ENCODE data around the gene RBM12. TPM values are rescaled to one million over a fixed set of nuclear protein-coding genes. Genes with fewer than 3 reads are reported as not detected.
"Not testable (repeated sequence)": the region's sequence is repeated elsewhere in the genome, so short reads cannot be mapped to it uniquely, and the experiment has no call there.

RBM12 gene
- total RNA-seq, 2 donors from 2014 or later: 71.1 to 92.4 TPM

DNA sequence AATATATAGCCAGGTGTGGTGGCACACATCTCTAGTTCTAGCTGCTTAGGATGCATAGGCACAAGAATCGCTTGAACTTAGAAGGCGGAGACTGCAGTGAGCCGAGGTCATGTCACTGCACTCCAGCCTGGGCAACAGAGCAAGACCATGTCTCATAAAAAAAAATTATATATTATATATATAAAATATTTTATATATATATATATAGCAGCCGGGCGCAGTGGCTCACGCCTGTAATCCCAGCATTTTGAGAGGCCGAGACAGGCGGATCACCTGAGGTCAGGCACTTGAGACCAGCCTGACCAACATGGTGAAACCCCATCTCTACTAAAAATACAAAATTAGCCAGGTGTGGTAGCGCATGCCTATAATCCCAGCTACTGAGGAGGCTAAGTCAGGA lies 20.7 kb upstream of the RBM12 start:
- H3K27ac Mint-ChIP-seq; H3K4me3 Mint-ChIP-seq; ATAC-seq (replicated peaks in 1 of 2); H3K9me3 Mint-ChIP-seq; H3K27me3 Mint-ChIP-seq (ENCODE audit: low read depth); H3K36me3 Mint-ChIP-seq (ENCODE audit: insufficient read depth in 2 of 2); H3K4me1 Mint-ChIP-seq (ENCODE audit: low read depth); DNase-seq: not testable (repeated sequence)

DNA sequence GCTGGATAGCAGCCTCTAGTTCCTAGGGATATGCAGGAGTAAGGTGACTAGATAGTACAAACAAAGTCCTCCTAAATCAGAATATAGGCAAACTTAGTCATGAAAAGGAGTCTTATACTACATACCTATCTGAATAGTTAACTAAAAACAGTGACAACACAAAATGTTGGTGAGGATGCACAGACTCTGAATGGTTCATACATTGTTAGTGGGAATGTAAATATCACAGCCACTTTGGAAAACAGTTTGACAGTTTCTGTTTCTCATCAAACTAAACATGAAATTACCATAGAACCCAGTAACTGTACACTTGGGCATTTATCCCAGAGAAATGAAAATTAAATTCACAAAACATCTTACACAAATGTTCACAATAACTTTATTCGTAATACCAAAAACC lies 17.3 kb upstream of the RBM12 start:
- no peaks in the 10 kb centered on the region for H3K9me3 Mint-ChIP-seq
- peak overlapping the region; percentile 38 for H3K27ac Mint-ChIP-seq
- no peak for ATAC-seq (replicated peaks in 1 of 2)
- no peaks in the 10 kb centered on the region for H3K27me3 Mint-ChIP-seq (ENCODE audit: low read depth)
- H3K4me1 Mint-ChIP-seq (ENCODE audit: low read depth): no peaks in the 10 kb centered on the region
- no peak overlapping the region for H3K4me3 Mint-ChIP-seq
- H3K36me3 Mint-ChIP-seq (ENCODE audit: insufficient read depth in 2 of 2): peaks cover 0 to 3% of the 10 kb centered on the region in 2 donors
- no peak for DNase-seq

GRCh38 chr20:35680452-35681183 lies 15.9 kb upstream of the RBM12 start:
- H3K27ac Mint-ChIP-seq: no peak overlapping the region
- no peak overlapping the region for H3K4me3 Mint-ChIP-seq
- H3K36me3 Mint-ChIP-seq (ENCODE audit: insufficient read depth in 2 of 2): peaks cover 0 to 5% of the 10 kb centered on the region in 2 donors
- H3K4me1 Mint-ChIP-seq (ENCODE audit: low read depth): no peaks in the 10 kb centered on the region
- H3K9me3 Mint-ChIP-seq: no peaks in the 10 kb centered on the region
- DNase-seq (no peak), ATAC-seq (replicated peaks in 1 of 2) (no peak)
- no peaks in the 10 kb centered on the region for H3K27me3 Mint-ChIP-seq (ENCODE audit: low read depth)

DNA sequence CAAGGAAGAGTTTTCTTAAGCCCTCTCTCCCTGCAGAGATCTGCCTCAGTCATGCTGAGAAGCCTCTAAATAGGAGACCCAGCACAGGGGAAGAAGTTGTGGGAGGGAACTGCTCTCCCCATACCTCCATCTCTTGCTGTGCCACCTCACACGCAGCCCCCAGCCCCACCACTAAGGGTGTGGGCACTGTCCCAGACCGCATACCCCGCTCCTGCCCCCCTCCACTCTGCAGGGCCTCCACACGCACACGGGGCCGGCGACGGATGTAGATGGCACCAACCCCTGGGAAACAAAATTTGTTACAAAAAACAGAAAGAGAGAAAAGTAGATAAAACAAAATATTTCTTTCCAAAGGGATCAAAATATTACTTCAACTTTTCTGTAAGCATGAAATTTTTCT lies 10.2 kb upstream of the RBM12 start:
- no peak for ATAC-seq (replicated peaks in 1 of 2)
- peaks cover 2 to 14% of the 10 kb centered on the region in 2 donors for H3K36me3 Mint-ChIP-seq (ENCODE audit: insufficient read depth in 2 of 2)

DNA sequence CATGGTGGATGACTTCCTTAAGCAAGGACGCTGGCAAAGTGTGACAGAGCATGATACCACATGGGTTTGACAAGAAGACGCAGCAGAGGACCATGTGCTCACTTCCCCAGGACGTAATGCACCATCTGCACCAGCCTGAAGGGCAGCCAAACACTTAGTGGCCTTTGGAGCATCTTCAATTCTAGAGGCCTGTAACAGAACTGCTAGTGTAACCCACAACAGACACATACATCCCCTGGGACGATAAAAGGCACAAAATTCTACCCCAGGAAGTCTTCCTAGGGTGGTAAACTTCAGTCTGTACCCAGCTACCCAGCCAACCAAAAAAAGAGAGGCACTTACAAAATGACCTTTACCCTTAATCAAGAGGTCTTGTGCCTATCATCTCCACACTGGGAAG lies 9.2 kb upstream of the RBM12 start:
- Mint-ChIP-seq H3K4me1 (ENCODE audit: low read depth) (no peaks in the 10 kb centered on the region), H3K27me3 (ENCODE audit: low read depth) (no peaks in the 10 kb centered on the region), H3K4me3 (no peak overlapping the region), H3K27ac (no peak overlapping the region), H3K36me3 (ENCODE audit: insufficient read depth in 2 of 2) (peaks cover 2 to 16% of the 10 kb centered on the region in 2 donors), H3K9me3 (no peaks in the 10 kb centered on the region)
- no peak for ATAC-seq (replicated peaks in 1 of 2)
- no peak for DNase-seq

More for the DNA sequence above, 10.2 kb upstream of the RBM12 start:
- Mint-ChIP-seq H3K27me3 (ENCODE audit: low read depth) (no peaks in the 10 kb centered on the region), H3K4me3 (no peak overlapping the region), H3K4me1 (ENCODE audit: low read depth) (no peaks in the 10 kb centered on the region), H3K9me3 (no peaks in the 10 kb centered on the region), H3K27ac (no peak overlapping the region)
- DNase-seq: no peak

GRCh38 chr20:35669681-35670080 lies 5.0 kb upstream of the RBM12 start:
- H3K4me3 Mint-ChIP-seq: no peak overlapping the region
- ATAC-seq (replicated peaks in 1 of 2): no peak
- peaks cover 5% of the 10 kb centered on the region for H3K4me1 Mint-ChIP-seq (ENCODE audit: low read depth)
- H3K27ac Mint-ChIP-seq: no peak overlapping the region
- no peaks in the 10 kb centered on the region for H3K9me3 Mint-ChIP-seq
- H3K27me3 Mint-ChIP-seq (ENCODE audit: low read depth): no peaks in the 10 kb centered on the region
- no peak for DNase-seq
- peaks cover 2 to 17% of the 10 kb centered on the region in 2 donors for H3K36me3 Mint-ChIP-seq (ENCODE audit: insufficient read depth in 2 of 2)

DNA sequence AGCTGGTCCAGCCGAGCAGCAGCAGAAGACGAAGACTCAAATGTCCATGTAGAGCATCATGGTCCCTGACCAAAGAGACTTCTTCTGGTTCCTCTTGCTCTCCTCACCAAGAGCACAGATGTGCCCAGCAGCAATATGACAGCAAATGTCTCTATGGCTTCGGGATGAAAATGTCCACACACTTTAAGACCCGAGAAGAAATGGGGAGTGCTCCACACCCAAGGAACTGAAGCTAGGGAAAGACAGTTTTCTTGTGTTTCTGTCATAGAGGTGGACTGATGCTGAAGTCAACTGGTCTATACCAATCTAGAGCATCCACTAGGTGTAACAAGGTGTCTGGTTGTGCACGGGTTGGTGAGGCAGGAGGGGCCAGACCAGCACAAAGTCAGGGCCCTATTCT lies 4.5 kb upstream of the RBM12 start:
- no peak for ATAC-seq (replicated peaks in 1 of 2)
- Mint-ChIP-seq H3K27ac (peak overlapping the region; percentile 62), H3K4me1 (ENCODE audit: low read depth) (peaks cover 5% of the 10 kb centered on the region), H3K27me3 (ENCODE audit: low read depth) (no peaks in the 10 kb centered on the region), H3K9me3 (no peaks in the 10 kb centered on the region), H3K4me3 (no peak overlapping the region), H3K36me3 (ENCODE audit: insufficient read depth in 2 of 2) (peaks cover 2 to 18% of the 10 kb centered on the region in 2 donors)
- no peak for DNase-seq

- Mint-ChIP-seq H3K27me3 (ENCODE audit: low read depth) (no peaks in the 10 kb centered on the region), H3K9me3 (no peaks in the 10 kb centered on the region), H3K27ac (no peak overlapping the region), H3K4me3 (peak overlapping the region in 1 of 2 donors; percentile 15), H3K36me3 (ENCODE audit: insufficient read depth in 2 of 2) (peaks cover 5 to 25% of the 10 kb centered on the region in 2 donors), H3K4me1 (ENCODE audit: low read depth) (peaks cover 27% of the 10 kb centered on the region)
- DNase-seq (no peak), ATAC-seq (replicated peaks in 1 of 2) (no peak)
These were observed 1.2 kb upstream of the RBM12 start for GRCh38 chr20:35665949-35666288.

GRCh38 chr20:35663516-35664465 lies 909 bp downstream of the RBM12 start:
- ATAC-seq (replicated peaks in 1 of 2) (peak; percentile 47 to 48), DNase-seq (peak; percentile 70 to 76)
- Mint-ChIP-seq H3K36me3 (ENCODE audit: insufficient read depth in 2 of 2) (peaks cover 5 to 29% of the 10 kb centered on the region in 2 donors), H3K4me1 (ENCODE audit: low read depth) (peaks cover 49% of the 10 kb centered on the region), H3K4me3 (peak overlapping the region; percentile 78 to 88), H3K9me3 (no peaks in the 10 kb centered on the region), H3K27ac (peak overlapping the region; percentile 90), H3K27me3 (ENCODE audit: low read depth) (no peaks in the 10 kb centered on the region)

DNA sequence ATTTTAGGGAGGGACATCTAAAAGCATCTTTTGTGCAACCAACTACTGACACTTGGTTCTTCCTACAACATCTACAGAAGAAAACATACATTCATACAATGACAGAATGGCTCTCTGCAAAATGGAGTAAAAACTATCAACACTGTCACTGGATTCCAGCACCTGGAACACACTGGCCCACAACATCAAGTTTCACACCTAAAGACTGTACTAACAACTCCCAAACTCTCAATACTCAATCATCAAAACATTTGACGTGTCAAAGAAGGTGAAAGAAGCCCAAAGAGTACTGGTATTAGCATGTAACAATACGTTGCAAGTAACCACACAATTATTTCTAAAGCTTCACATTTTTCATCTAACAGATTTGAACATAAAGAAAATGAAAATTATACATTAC lies 2.1 kb downstream of the RBM12 start:
- ATAC-seq (replicated peaks in 1 of 2): peak; percentile 6 to 11
- Mint-ChIP-seq H3K27ac (peak overlapping the region; percentile 90), H3K27me3 (ENCODE audit: low read depth) (no peaks in the 10 kb centered on the region), H3K36me3 (ENCODE audit: insufficient read depth in 2 of 2) (peaks cover 5 to 30% of the 10 kb centered on the region in 2 donors), H3K9me3 (no peaks in the 10 kb centered on the region), H3K4me3 (peak overlapping the region; percentile 78 to 88), H3K4me1 (ENCODE audit: low read depth) (peaks cover 60% of the 10 kb centered on the region)
- DNase-seq: peak in 1 of 2 donors; percentile 28

DNA sequence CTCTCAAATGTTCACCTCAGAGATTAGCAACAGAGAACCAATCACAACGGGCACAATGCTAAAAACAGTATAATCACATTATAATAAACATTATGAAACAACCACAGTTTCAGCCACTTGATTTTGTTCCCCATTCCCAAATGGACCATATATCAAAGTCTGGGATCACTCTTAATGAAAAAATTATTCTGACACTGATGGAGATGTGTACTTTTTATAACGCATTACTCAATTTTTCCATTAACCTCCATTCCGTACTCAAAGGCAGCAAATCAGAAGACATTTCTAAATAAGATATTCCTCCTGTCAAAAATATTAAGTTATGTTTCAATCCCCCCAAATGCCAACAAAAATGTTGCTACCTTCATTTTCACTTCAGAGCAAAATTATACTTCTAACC lies 2.8 kb downstream of the RBM12 start:
- Mint-ChIP-seq H3K4me1 (ENCODE audit: low read depth) (peaks cover 67% of the 10 kb centered on the region), H3K27ac (peak overlapping the region; percentile 90), H3K9me3 (no peaks in the 10 kb centered on the region), H3K36me3 (ENCODE audit: insufficient read depth in 2 of 2) (peaks cover 9 to 33% of the 10 kb centered on the region in 2 donors), H3K4me3 (peak overlapping the region; percentile 78 to 88), H3K27me3 (ENCODE audit: low read depth) (no peaks in the 10 kb centered on the region)
- ATAC-seq (replicated peaks in 1 of 2) (no peak), DNase-seq (no peak)

DNA sequence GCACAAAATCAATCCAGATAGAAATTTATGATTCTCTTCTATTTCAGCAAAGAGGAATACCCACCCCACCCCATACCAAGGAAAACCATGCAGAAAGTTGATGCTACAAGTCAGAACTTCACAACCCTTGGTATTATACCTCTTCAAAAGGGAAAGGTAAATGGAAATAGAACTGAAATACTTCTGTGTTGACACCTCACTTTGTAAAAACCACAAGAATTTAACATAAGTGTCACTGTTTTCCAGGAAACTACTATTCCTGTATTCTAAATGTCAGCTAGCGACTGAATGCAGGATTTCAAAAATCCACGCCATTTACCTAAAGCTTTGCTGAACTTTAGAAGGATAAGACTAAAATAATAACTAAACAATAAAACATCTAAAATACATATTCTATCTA lies 3.6 kb downstream of the RBM12 start:
- no peaks in the 10 kb centered on the region for H3K9me3 Mint-ChIP-seq
- no peak for DNase-seq
- H3K36me3 Mint-ChIP-seq (ENCODE audit: insufficient read depth in 2 of 2): peaks cover 9 to 37% of the 10 kb centered on the region in 2 donors
- ATAC-seq (replicated peaks in 1 of 2): peak; percentile 27 to 30
- H3K27ac Mint-ChIP-seq: peak overlapping the region; percentile 90
- peak overlapping the region; percentile 78 to 88 for H3K4me3 Mint-ChIP-seq
- no peaks in the 10 kb centered on the region for H3K27me3 Mint-ChIP-seq (ENCODE audit: low read depth)
- peaks cover 73% of the 10 kb centered on the region for H3K4me1 Mint-ChIP-seq (ENCODE audit: low read depth)
